Activated T-helper 17 cell treated with anti-CD3 and anti-CD28 coated beads, Interleukin-2, amount 50 U/mL, for 72 hours (primary cell): Measurements from ENCODE around the gene KRT3. TPM values are rescaled to one million over a fixed set of nuclear protein-coding genes. Genes with fewer than 3 reads are reported as not detected.

Experiments
- ATAC-seq: fragments of 150-1000 bp; cut with Tn5 transposase; replicated peaks from 2 replicates; pipeline ENCODE4 v1.10.0; 2021; ENCODE audit warnings: mild to moderate bottlenecking, moderate library complexity
- H3K27ac Mint-ChIP-seq: one replicate; pipeline ENCODE4 v1.8.0; 2022; ENCODE audit warnings: mixed read lengths
- H3K27me3 Mint-ChIP-seq: one replicate; pipeline ENCODE4 v1.8.0; 2022; ENCODE audit warnings: mixed read lengths
- H3K36me3 Mint-ChIP-seq: one replicate; pipeline ENCODE4 v1.8.0; 2022; ENCODE audit warnings: low read depth, mild to moderate bottlenecking, mixed read lengths
- H3K4me1 Mint-ChIP-seq: one replicate; pipeline ENCODE4 v1.8.0; 2022; ENCODE audit warnings: mixed read lengths
- H3K4me3 Mint-ChIP-seq: one replicate; pipeline ENCODE4 v1.8.0; 2022; ENCODE audit warnings: mild to moderate bottlenecking, mixed read lengths
- H3K9me3 Mint-ChIP-seq: one replicate; pipeline ENCODE4 v1.8.0; 2022; ENCODE audit warnings: mixed read lengths
- total RNA-seq, 2 donors: library from RNA; stranded (reverse); gene quantifications; one replicate each; pipeline ENCODE4 v1.2.3, GENCODE V29; 2022

KRT3 gene
- total RNA-seq, 2 donors from 2014 or later, result not detected

DNA sequence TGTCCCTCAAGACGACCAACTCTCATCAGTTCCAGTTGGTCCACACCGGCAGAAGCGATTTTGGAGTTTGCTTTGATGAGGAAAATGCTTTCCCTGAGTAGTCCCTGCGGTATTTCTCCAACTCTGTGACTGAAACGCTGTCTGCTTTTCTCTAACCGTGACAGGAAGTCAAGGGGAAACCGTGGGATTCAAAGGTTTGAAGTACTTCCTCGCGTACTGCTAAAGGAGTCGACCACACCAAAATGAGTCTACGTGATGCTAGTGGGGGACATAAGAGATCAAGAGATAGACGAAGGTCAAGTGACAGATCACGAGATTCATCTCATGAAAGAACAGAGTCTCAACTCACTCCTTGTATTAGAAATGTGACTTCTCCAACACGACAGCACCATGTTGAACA is 47.3 kb downstream of the KRT3 start:
- Mint-ChIP-seq H3K36me3 (no peaks in the 10 kb centered on the region), H3K27me3 (peaks cover 5% of the 10 kb centered on the region), H3K9me3 (no peaks in the 10 kb centered on the region), H3K4me1 (no peaks in the 10 kb centered on the region), H3K4me3 (no peak overlapping the region), H3K27ac (no peak overlapping the region)
- no peak for ATAC-seq

DNA sequence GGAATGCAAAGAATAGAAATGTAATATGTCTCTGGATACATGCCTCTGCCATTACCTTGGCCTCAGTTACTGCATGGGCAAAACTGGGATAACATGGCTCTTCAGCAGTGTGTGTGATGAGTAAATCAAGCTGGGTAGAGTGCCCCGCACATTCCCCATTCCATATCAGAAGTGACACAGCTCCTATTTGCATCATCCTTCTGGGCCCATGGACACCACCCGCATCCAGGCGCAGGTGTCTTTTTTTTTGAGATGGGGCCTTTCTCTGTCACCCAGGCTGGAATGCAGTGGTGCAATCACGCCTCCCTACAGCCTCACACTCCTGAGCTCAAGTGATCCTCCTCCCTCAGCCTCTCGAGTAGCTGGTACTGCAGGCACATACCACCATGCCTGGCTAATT is 50.4 kb downstream of the KRT3 start:
- peaks cover 3% of the 10 kb centered on the region for H3K4me1 Mint-ChIP-seq
- no peak overlapping the region for H3K4me3 Mint-ChIP-seq
- H3K27ac Mint-ChIP-seq, result no peak overlapping the region
- peaks cover 14% of the 10 kb centered on the region for H3K27me3 Mint-ChIP-seq
- H3K36me3 Mint-ChIP-seq, result no peaks in the 10 kb centered on the region
- ATAC-seq, result no peak
- H3K9me3 Mint-ChIP-seq, result no peaks in the 10 kb centered on the region

GRCh38 chr12:52744493-52745156 is 51.3 kb downstream of the KRT3 start:
- Mint-ChIP-seq H3K27me3 (peaks cover 19% of the 10 kb centered on the region), H3K4me1 (peaks cover 3% of the 10 kb centered on the region), H3K36me3 (no peaks in the 10 kb centered on the region), H3K9me3 (no peaks in the 10 kb centered on the region), H3K4me3 (no peak overlapping the region), H3K27ac (no peak overlapping the region)
- no peak for ATAC-seq

GRCh38 chr12:52742822-52743457 is 53.0 kb downstream of the KRT3 start:
- no peak for ATAC-seq
- no peak overlapping the region for H3K27ac Mint-ChIP-seq
- no peak overlapping the region for H3K4me3 Mint-ChIP-seq

GRCh38 chr12:52742196-52742580 is 53.7 kb downstream of the KRT3 start:
- no peak overlapping the region for H3K27ac Mint-ChIP-seq
- no peaks in the 10 kb centered on the region for H3K9me3 Mint-ChIP-seq
- H3K4me1 Mint-ChIP-seq, result peaks cover 3% of the 10 kb centered on the region
- H3K27me3 Mint-ChIP-seq, result peaks cover 21% of the 10 kb centered on the region
- no peaks in the 10 kb centered on the region for H3K36me3 Mint-ChIP-seq
- H3K4me3 Mint-ChIP-seq, result no peak overlapping the region
- ATAC-seq, result no peak

More at GRCh38 chr12:52742822-52743457, 53.0 kb downstream of the KRT3 start:
- Mint-ChIP-seq H3K4me1 (peaks cover 3% of the 10 kb centered on the region), H3K9me3 (no peaks in the 10 kb centered on the region), H3K27me3 (peaks cover 21% of the 10 kb centered on the region), H3K36me3 (no peaks in the 10 kb centered on the region)

DNA sequence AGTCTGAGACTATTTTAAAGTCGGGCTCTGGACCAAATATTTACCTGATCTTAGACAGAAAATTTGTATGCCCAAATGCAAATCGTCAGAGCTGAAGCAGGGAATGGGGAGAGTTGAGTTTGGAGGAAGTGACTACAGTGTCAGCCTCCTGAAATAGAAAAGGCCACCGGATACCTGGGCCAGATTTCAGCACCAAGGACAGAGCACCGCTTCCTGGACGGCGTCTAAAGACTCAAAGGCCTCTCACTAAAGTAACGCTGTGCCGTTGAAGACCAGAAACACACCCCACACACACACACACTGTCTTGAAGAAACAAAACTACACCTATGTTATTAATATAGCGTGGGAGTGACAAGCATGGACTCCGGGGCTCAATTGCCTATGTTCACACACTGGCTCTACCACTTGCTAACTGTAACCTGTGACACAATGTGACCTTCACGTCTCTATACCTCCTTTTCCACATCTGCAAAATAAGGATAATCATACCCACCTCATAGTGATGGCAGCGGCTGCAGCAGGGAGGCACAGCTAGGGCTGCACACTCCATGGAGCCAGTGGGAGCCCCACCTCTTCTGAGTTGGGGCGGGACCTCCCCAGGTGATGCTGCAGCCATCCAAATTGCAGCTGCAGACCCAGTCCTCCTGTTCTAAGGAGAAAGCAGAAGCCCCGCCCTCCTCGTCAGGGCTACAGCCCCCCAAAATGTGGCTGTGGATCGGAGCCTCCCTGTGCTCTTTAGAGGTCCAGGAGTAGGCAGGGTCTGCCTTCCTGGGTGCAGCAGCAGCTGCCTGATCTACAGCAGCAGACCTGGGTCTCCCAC is 54.3 kb downstream of the KRT3 start:
- no peak for ATAC-seq

DNA sequence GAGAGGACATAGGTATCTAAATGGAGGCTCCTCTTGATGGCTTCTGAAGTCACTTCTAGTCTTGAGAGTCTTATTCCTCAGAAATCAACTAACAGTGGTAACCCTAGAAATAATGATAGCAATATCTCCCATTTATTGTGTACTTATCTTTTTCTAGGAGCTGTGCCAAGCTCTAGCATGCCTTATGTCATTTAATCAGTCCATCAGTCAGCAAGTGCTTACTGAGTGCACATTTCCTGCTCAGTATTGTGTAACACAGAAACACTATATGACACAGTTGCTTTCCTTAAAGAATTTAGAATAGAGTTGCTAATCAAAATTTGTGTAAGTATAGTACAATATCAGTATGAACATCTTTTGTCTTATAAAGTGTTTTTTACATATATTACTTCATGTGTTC is 55.3 kb downstream of the KRT3 start:
- Mint-ChIP-seq H3K36me3 (no peaks in the 10 kb centered on the region), H3K4me3 (no peak overlapping the region), H3K4me1 (peaks cover 3% of the 10 kb centered on the region), H3K9me3 (no peaks in the 10 kb centered on the region), H3K27me3 (peaks cover 21% of the 10 kb centered on the region), H3K27ac (no peak overlapping the region)
- ATAC-seq, result no peak

More for the DNA sequence above, 54.3 kb downstream of the KRT3 start:
- peaks cover 21% of the 10 kb centered on the region for H3K27me3 Mint-ChIP-seq
- no peaks in the 10 kb centered on the region for H3K9me3 Mint-ChIP-seq
- no peak overlapping the region for H3K27ac Mint-ChIP-seq
- no peaks in the 10 kb centered on the region for H3K36me3 Mint-ChIP-seq
- no peak overlapping the region for H3K4me3 Mint-ChIP-seq
- H3K4me1 Mint-ChIP-seq, result peaks cover 3% of the 10 kb centered on the region

GRCh38 chr12:52739963-52740362 is 56.0 kb downstream of the KRT3 start:
- H3K4me1 Mint-ChIP-seq, result peaks cover 3% of the 10 kb centered on the region
- peaks cover 24% of the 10 kb centered on the region for H3K27me3 Mint-ChIP-seq
- H3K4me3 Mint-ChIP-seq, result no peak overlapping the region
- H3K9me3 Mint-ChIP-seq, result no peaks in the 10 kb centered on the region
- no peaks in the 10 kb centered on the region for H3K36me3 Mint-ChIP-seq
- no peak for ATAC-seq
- H3K27ac Mint-ChIP-seq, result no peak overlapping the region

Other genes with a start within 250 kb of the KRT3 start
- not detected for gene KRT71, start 243.0 kb downstream of the KRT3 start, total RNA-seq
- gene KRT74, start 222.3 kb downstream of the KRT3 start, total RNA-seq, result not detected
- not detected for gene KRT72, start 194.7 kb downstream of the KRT3 start, total RNA-seq
- gene KRT73, start 177.6 kb downstream of the KRT3 start, total RNA-seq, result not detected
- gene KRT2, start 143.9 kb downstream of the KRT3 start, total RNA-seq, result not detected
- gene KRT1, start 115.7 kb downstream of the KRT3 start, total RNA-seq, result not detected
- not detected for gene KRT77, start 92.6 kb downstream of the KRT3 start, total RNA-seq
- not detected for gene KRT76, start 18.8 kb downstream of the KRT3 start, total RNA-seq
- gene KRT4, start 18.0 kb upstream of the KRT3 start, total RNA-seq, result not detected
- under 1 TPM in 1 of 2 donors, not detected in 1; 0.82 TPM for gene KRT79, start 38.2 kb upstream of the KRT3 start, total RNA-seq
- gene KRT78, start 52.9 kb upstream of the KRT3 start, total RNA-seq, result not detected
- 1 to 10 TPM in 1 of 2 donors, under 1 TPM in 1; 0.22 to 1.2 TPM for gene KRT8, start 109.0 kb upstream of the KRT3 start, total RNA-seq
- gene KRT18, start 153.0 kb upstream of the KRT3 start, total RNA-seq, result 1 to 10 TPM; 3.4 to 4.8 TPM
- 100 to 1,000 TPM; 536 to 964 TPM for gene EIF4B, start 210.3 kb upstream of the KRT3 start, total RNA-seq